ENCODE results near the gene NTM.

NTM gene

GRCh38 chr11:131993246-131993645 lies 622.8 kb downstream of the NTM start:
- DNase-seq, result no peak

- no peak for DNase-seq
Observed at GRCh38 chr11:131998020-131998419, 627.6 kb downstream of the NTM start.

- DNase-seq, result no peak
Observed at GRCh38 chr11:131999084-131999483, 628.7 kb downstream of the NTM start.

GRCh38 chr11:131999955-132000354 lies 629.5 kb downstream of the NTM start:
- no peak for DNase-seq

GRCh38 chr11:132005887-132006286 lies 635.5 kb downstream of the NTM start:
- DNase-seq, result no peak

GRCh38 chr11:132006884-132007580 lies 636.6 kb downstream of the NTM start:
- no peak for DNase-seq

GRCh38 chr11:132008226-132008625 lies 637.8 kb downstream of the NTM start:
- no peak for DNase-seq

GRCh38 chr11:132008872-132009271 lies 638.5 kb downstream of the NTM start:
- peak; percentile 27 to 70 for DNase-seq

GRCh38 chr11:132020001-132020400 lies 649.6 kb downstream of the NTM start:
- no peak for DNase-seq

- DNase-seq, result no peak
Observed at GRCh38 chr11:132022285-132022684, 651.9 kb downstream of the NTM start.

GRCh38 chr11:132022733-132023478 lies 652.5 kb downstream of the NTM start:
- DNase-seq, result no peak

- DNase-seq, result no peak
Observed at GRCh38 chr11:132024587-132025295, 654.3 kb downstream of the NTM start.

GRCh38 chr11:132026746-132027145 lies 656.3 kb downstream of the NTM start:
- no peak for DNase-seq

GRCh38 chr11:132028380-132029240 lies 658.2 kb downstream of the NTM start:
- no peak for DNase-seq

GRCh38 chr11:132030896-132031295 lies 660.5 kb downstream of the NTM start:
- DNase-seq, result no peak

GRCh38 chr11:132032555-132032954 lies 662.1 kb downstream of the NTM start:
- DNase-seq, result no peak

GRCh38 chr11:132033051-132033450 lies 662.6 kb downstream of the NTM start:
- DNase-seq, result peak; percentile 23 to 50

GRCh38 chr11:132035228-132035627 lies 664.8 kb downstream of the NTM start:
- no peak for DNase-seq

- no peak for DNase-seq
Observed at GRCh38 chr11:132035766-132036165, 665.4 kb downstream of the NTM start.

- no peak for DNase-seq
Observed at GRCh38 chr11:132036220-132036619, 665.8 kb downstream of the NTM start.

GRCh38 chr11:132036746-132037466 lies 666.5 kb downstream of the NTM start:
- no peak for DNase-seq

GRCh38 chr11:132037467-132037862 lies 667.0 kb downstream of the NTM start:
- no peak for DNase-seq

Data from cerebellar nuclear complex (tissue), 1 donor.